Panc1 (cell line): ENCODE results near the gene FBXO24. TPM values are rescaled to one million over a fixed set of nuclear protein-coding genes. Genes with fewer than 3 reads are reported as not detected.
A peak's percentile ranks its signal among the peaks of the same experiment; 100 is the strongest.

Experiments
- ATAC-seq: fragments of 200-7000 bp; cut with Tn5 transposase; 2 replicates; pipeline ENCODE4 v1.9.1; 2020; ENCODE audit warnings: mild to moderate bottlenecking, moderate library complexity
- BruUV-seq: library from RNA; stranded (reverse); fragments of 400-500 nt; replicated peaks from 2 replicates; lab custom pipeline; 2021; lab: Mats Ljungman, UMichigan
- CTCF ChIA-PET: fragments of 300-600 bp; sonication (Branson Sonifier 250); formaldehyde crosslinking; loops from one replicate; lab custom pipeline; 2022; ENCODE audit warnings: antibody characterized with exemption; lab: Charles Lee
- POLR2A ChIA-PET: fragments of 300-600 bp; sonication (Branson Sonifier 250); formaldehyde crosslinking; loops from one replicate; lab custom pipeline; 2022; ENCODE audit warnings: antibody characterized with exemption; lab: Charles Lee
- DNase-seq: peaks from one replicate; pipeline ENCODE4 v3.0.0-alpha.2; 2010; ENCODE audit warnings: low read depth, low spot score
- H3K27ac ChIP-seq: 2 replicates; pipeline ENCODE4 v1.5.1; 2011; ENCODE audit warnings: mild to moderate bottlenecking, low read length, inconsistent platforms
- H3K27me3 ChIP-seq: fragments of 200-500 bp; sonication (Bioruptor generic); 2 replicates; pipeline ENCODE4 v1.6.0; 2014; ENCODE audit warnings: low read length, inconsistent platforms; ENCODE audit not compliant: control insufficient read depth, insufficient read depth
- H3K36me3 ChIP-seq: fragments of 200-500 bp; sonication (Bioruptor generic); 2 replicates; pipeline ENCODE4 v1.5.1; 2014; ENCODE audit warnings: inconsistent platforms, mild to moderate bottlenecking, low read length, moderate library complexity; ENCODE audit not compliant: control insufficient read depth, insufficient read depth
- H3K4me1 ChIP-seq: 2 replicates; pipeline ENCODE4 v1.5.1; 2011; ENCODE audit warnings: inconsistent platforms, mild to moderate bottlenecking, low read length, moderate library complexity; ENCODE audit not compliant: control insufficient read depth, insufficient read depth
- H3K4me3 ChIP-seq, 2 experiments: 2 replicates each; pipeline ENCODE4 v1.5.1; 2011 to 2012; ENCODE audit warnings: low read depth in 2 of 2, low read length in 2 of 2, mild to moderate bottlenecking in 2 of 2, inconsistent platforms in 1 of 2, moderate library complexity in 1 of 2
- H3K9me3 ChIP-seq: fragments of 200-500 bp; sonication (Bioruptor generic); 2 replicates; pipeline ENCODE4 v1.5.1; 2014; ENCODE audit warnings: low read depth, mild to moderate bottlenecking, inconsistent platforms, low read length, moderate library complexity; ENCODE audit not compliant: control insufficient read depth, insufficient read depth
- POLR2AphosphoS5 ChIP-seq: IDR thresholded peaks from 2 replicates; pipeline ENCODE4 v1.6.1; 2012; ENCODE audit warnings: mild to moderate bottlenecking, low read depth, low read length, moderate library complexity
- SIN3A ChIP-seq: IDR thresholded peaks from 2 replicates; pipeline ENCODE4 v1.6.1; 2012; ENCODE audit warnings: low read depth, mild to moderate bottlenecking, low read length, moderate library complexity, borderline replicate concordance; ENCODE audit not compliant: insufficient read depth
- TCF7L2 ChIP-seq: IDR thresholded peaks from 2 replicates; pipeline ENCODE4 v1.6.1; 2011; ENCODE audit warnings: mild to moderate bottlenecking, low read depth, low read length, inconsistent platforms
- in situ Hi-C: cut with HindIII; loops from 2 replicates; pipeline ENCODE4 v1.10.0; 2016; ENCODE audit warnings: low sequenced_read_pairs, low pct_unique_long_range_greater_than_20kb
- intact Hi-C: fragments of 100-400 bp; cut with micrococcal nuclease; formaldehyde crosslinking; loops from one replicate; pipeline ENCODE4 v1.10.0; 2022; ENCODE audit not compliant: unreplicated experiment
- total RNA-seq: library from RNA; stranded (reverse); gene quantifications from one replicate; pipeline ENCODE4 v1.2.1, GENCODE V29; 2021; ENCODE audit not compliant: unreplicated experiment
- TF ChIP-seq, protein P1 (sequence below): fragments of 450-650 bp; IDR thresholded peaks from 2 replicates; pipeline ENCODE4 v1.5.1; 2017; ENCODE audit warnings: mild to moderate bottlenecking
- TF ChIP-seq, protein P2 (sequence below), 2 experiments: IDR thresholded peaks; 2 replicates each; pipeline ENCODE4 v1.6.1; 2011 to 2012; ENCODE audit warnings: low read depth in 2 of 2, control low read depth in 1 of 2, low read length in 1 of 2, mild to moderate bottlenecking in 1 of 2, moderate library complexity in 1 of 2; ENCODE audit not compliant: insufficient read depth in 1 of 2

Gene FBXO24
- total RNA-seq, 1 experiment from 2014 or later = 0.59 TPM

DNA sequence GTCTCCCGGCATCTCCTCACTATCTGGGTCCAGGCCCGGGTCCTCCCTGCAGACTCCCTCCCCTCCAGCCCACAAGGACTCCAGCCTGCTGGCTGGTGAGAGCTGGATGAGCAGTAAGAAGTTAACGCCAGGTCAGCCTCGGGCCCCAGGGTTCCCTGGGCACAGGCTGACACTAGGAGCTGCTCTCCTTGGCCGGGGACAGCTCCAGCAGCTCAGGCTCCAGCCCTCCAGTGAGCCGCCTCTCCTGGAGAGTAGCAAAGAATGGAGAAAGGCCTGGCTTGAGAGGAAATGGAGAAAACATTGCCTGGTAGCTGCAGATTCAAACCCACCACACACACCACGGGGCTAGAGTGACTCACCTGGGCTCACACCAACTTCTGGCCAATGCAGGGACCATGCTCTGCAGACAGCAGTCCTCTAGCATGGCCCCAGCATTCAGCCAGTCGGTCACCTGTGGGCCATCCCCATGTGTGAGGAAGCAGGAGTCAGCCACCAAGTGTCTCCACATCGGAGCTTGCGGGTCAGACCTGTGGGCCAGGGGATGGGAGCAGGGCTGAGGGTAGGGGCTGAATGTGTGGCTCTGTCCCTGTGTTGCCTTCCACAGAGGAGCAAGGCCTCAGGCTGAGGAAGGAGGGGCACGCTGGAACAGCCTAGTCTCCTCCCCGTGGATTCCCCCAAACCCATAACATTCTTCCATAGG lies 18.9 kb upstream of the FBXO24 start:
- Histone ChIP-seq H3K36me3 (no peaks in the 10 kb centered on the region), H3K27ac (peak overlapping the region; percentile 34), H3K9me3 (no peaks in the 10 kb centered on the region), H3K4me1 (peaks cover 43% of the 10 kb centered on the region), H3K27me3 (no peaks in the 10 kb centered on the region), H3K4me3 (no peak overlapping the region)
- no TSS peak for BruUV-seq
- in situ Hi-C loops (no loop called here), intact Hi-C loops (no loop called here)
- DNase-seq (no peak), ATAC-seq (no peak)
- ChIA-PET POLR2A (no interaction called here), CTCF (no interaction called here)
- TF ChIP-seq, protein P1, sequence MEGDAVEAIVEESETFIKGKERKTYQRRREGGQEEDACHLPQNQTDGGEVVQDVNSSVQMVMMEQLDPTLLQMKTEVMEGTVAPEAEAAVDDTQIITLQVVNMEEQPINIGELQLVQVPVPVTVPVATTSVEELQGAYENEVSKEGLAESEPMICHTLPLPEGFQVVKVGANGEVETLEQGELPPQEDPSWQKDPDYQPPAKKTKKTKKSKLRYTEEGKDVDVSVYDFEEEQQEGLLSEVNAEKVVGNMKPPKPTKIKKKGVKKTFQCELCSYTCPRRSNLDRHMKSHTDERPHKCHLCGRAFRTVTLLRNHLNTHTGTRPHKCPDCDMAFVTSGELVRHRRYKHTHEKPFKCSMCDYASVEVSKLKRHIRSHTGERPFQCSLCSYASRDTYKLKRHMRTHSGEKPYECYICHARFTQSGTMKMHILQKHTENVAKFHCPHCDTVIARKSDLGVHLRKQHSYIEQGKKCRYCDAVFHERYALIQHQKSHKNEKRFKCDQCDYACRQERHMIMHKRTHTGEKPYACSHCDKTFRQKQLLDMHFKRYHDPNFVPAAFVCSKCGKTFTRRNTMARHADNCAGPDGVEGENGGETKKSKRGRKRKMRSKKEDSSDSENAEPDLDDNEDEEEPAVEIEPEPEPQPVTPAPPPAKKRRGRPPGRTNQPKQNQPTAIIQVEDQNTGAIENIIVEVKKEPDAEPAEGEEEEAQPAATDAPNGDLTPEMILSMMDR = no peak
- TF ChIP-seq, protein P2, sequence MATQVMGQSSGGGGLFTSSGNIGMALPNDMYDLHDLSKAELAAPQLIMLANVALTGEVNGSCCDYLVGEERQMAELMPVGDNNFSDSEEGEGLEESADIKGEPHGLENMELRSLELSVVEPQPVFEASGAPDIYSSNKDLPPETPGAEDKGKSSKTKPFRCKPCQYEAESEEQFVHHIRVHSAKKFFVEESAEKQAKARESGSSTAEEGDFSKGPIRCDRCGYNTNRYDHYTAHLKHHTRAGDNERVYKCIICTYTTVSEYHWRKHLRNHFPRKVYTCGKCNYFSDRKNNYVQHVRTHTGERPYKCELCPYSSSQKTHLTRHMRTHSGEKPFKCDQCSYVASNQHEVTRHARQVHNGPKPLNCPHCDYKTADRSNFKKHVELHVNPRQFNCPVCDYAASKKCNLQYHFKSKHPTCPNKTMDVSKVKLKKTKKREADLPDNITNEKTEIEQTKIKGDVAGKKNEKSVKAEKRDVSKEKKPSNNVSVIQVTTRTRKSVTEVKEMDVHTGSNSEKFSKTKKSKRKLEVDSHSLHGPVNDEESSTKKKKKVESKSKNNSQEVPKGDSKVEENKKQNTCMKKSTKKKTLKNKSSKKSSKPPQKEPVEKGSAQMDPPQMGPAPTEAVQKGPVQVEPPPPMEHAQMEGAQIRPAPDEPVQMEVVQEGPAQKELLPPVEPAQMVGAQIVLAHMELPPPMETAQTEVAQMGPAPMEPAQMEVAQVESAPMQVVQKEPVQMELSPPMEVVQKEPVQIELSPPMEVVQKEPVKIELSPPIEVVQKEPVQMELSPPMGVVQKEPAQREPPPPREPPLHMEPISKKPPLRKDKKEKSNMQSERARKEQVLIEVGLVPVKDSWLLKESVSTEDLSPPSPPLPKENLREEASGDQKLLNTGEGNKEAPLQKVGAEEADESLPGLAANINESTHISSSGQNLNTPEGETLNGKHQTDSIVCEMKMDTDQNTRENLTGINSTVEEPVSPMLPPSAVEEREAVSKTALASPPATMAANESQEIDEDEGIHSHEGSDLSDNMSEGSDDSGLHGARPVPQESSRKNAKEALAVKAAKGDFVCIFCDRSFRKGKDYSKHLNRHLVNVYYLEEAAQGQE (IDR thresholded peaks at IDR 0.05; ENCODE audit: insufficient read depth in 1 of 2, low read depth in 2 of 2, low read length in 1 of 2) = no peak
- no peak for TF ChIP-seq TCF7L2
- TF ChIP-seq POLR2AphosphoS5 = no peak
- no peak for TF ChIP-seq SIN3A

DNA sequence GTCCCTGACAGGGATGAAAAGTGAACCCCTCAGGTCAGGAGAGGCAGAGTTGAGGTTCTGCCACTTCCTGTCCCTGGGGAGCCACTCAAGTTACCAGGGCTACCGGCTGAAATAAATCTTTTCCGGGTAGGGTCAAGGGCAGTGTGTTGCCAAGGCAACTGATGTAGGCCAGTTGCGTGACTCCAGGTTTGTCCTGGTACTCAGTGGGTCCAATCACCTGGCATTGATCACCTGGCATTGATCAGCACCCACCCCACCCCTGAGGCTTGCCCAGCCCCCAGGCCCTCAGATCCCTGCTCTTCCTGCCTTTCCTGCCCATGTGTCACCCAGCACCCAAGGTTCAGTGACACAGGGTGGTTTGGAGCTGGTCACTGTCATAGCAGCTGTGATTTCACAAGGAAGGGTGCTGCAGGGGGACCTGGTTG lies 18.4 kb upstream of the FBXO24 start:
- ATAC-seq = no peak
- Histone ChIP-seq H3K27me3 (no peaks in the 10 kb centered on the region), H3K27ac (peak overlapping the region; percentile 34), H3K36me3 (no peaks in the 10 kb centered on the region), H3K4me1 (peaks cover 45% of the 10 kb centered on the region), H3K4me3 (no peak overlapping the region), H3K9me3 (no peaks in the 10 kb centered on the region)
- ChIA-PET CTCF (no interaction called here), POLR2A (no interaction called here)
- no TSS peak for BruUV-seq
- intact Hi-C loops (no loop called here), in situ Hi-C loops (no loop called here)
- TF ChIP-seq, protein P2 (IDR thresholded peaks at IDR 0.05; ENCODE audit: insufficient read depth in 1 of 2, low read depth in 2 of 2, low read length in 1 of 2) = no peak
- no peak for TF ChIP-seq TCF7L2
- TF ChIP-seq, protein P1 = no peak
- no peak for DNase-seq
